ENCODE results near the gene MVB12A. TPM values are rescaled to one million over a fixed set of nuclear protein-coding genes. Genes with fewer than 3 reads are reported as not detected.

The MVB12A gene
- total RNA-seq (ENCODE audit: insufficient read depth, low replicate concordance) = 46.2 TPM

DNA sequence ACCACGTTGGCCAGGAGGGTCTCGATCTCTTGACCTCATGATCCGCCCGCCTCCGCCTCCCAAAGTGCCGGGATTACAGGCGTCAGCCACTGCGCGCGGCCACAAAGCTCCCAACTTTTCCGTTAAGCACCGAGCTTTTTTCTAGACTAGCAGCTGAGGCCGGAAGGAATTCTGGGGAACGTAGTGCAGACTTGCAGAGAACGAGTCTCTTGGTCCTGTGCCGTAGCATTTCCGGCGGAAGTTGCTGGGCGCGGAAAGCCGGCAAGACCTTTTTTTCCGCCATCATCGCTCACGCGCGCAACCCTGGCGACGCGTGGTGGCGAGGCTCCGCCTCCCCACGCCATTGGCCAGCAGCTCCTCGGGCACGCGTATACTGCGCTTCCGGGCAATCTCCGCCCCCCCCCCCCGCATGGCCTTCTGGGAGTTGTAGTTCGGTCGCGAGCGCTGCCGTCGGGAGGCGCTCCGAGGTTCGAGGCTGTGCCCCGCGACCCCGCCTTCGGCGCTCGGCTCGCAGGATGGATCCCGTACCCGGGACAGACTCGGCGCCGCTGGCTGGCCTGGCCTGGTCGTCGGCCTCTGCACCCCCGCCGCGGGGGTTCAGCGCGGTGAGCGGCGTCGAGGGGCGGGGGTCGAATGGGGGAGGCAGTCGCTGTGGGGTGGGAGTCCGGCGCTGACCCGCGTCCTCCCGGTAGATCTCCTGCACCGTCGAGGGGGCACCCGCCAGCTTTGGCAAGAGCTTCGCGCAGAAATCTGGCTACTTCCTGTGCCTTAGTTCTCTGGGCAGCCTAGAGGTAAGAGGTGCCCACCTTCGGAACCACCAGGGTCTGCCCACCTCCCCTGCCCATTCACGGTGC, at the start of gene MVB12A:
MVB12A (plus strand) TSS at position 427 of the 854 bp plus-strand sequence; CDS start at position 516, 89 bp downstream.
- DNase-seq (ENCODE audit: low spot score) = peak; percentile 100

GRCh38 chr19:17376935-17377600, 42.8 kb upstream of the MVB12A start, which contains the start of gene PLVAP:
PLVAP (minus strand) TSS chr19:17377342; CDS start chr19:17377288, 54 bp downstream.
- no peak for DNase-seq (ENCODE audit: low spot score)

- no peak for DNase-seq (ENCODE audit: low spot score)
These were observed 41.6 kb upstream of the MVB12A start for GRCh38 chr19:17378271-17378670.

GRCh38 chr19:17379221-17379631, 40.6 kb upstream of the MVB12A start:
- no peak for DNase-seq (ENCODE audit: low spot score)

- DNase-seq (ENCODE audit: low spot score) = no peak
These were observed 39.3 kb upstream of the MVB12A start for GRCh38 chr19:17380426-17381138.

DNA sequence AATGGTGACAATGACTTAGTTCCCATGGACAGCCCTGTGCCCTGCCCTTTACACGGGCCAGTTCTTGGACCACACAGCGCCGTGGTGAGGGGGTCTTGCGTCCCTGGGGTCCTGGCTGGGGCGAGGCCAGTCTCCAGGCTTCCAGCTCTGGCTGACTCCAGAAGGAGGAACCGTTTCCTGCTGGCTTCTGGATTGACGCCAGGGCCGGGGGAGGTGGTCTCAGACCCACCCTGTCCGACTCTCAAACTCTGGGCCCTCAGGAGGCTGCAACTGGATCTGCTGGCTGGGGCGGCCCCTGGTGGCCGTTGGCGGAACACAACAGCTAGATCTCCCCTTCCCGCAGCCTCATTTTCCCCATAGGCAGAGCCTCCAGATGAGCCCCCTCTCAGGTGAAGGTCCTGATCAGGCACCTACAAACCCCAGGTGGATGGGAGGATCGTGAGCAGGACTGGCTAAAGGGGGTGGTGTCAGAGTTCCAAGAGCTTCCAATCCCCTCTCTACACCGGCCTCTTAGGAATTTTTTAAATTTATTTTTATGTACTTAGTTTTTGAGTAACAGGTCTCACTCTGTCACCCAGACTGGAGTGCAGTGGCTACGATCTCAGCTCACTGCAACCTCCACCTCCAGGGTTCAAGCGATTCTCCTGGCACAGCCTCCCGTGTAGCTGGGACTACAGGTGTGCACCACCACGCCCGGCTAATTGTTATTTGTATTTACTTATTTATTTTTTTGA, 33.8 kb upstream of the MVB12A start:
- peak; percentile 50 for DNase-seq (ENCODE audit: low spot score)

GRCh38 chr19:17389288-17389687, 30.6 kb upstream of the MVB12A start:
- no peak for DNase-seq (ENCODE audit: low spot score)

DNA sequence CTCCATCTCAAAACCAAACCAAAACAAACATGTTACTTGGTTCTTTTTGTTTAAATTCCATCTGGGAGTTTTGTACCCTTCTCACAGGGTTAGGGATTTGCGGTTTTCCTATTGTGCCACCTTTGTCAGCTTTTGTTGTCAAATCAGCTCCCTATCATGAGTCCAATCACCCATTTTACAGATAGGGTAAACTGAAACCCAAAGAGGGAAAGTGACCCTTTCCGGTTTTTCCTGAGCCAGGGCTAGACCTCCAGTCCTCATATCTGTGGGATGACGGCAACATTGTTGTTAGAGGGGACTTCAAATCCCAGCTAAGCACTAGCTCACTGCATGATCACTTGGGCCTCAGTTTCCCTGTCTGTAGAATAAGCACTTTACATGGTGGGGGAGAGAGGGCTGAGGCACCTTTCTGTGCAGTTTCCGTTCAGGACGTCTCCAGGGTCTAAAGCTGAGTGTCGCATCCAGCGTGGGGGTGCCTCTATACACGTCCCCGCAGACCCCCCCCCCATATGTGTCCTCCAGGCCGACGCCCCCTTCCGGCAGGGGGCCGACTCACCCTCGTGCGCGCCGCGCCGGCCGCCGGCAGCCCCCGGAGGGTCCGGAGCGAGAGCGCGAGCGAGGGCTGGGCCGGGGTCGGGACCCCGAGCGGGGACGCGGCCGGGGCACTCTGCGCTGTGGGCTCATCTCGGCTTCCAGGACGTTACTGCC, 29.7 kb upstream of the MVB12A start:
- no peak for DNase-seq (ENCODE audit: low spot score)

DNA sequence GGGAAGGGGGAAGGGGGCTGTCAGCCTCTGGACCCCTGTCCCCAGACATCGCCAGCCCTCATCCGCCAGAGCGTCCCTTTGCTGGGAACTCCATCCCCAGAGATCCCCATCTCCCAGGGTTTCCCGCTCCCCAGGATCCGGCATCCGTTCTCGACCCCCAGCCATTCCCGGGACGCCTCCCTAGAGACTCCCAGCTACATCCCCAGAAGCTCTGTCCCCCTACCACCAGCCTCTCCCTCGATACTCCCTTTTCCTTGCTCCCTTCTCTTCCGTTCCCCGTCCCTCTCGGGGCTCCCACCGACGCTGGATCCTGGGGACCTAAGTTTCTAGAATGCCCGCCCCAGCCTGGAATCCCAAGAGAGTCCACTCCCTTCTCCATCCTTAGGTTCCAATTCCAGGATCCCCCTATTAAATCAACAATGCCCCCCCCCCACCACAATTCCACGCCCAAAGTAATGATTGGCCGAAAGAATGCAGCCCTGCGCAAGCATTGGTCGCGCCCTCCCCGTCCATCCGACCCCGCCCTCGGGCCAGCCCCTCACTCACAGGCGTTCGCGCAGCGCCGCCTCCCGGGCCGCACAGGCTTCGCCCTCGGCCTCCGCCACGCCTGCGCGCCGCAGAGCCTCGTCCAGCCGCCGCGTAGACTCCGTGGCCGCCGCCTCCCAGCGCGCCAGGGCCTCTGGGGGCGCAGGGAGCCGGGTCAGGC, 29.0 kb upstream of the MVB12A start:
- peak; percentile 96 for DNase-seq (ENCODE audit: low spot score)

- no peak for DNase-seq (ENCODE audit: low spot score)
These were observed 28.3 kb upstream of the MVB12A start for GRCh38 chr19:17391371-17392151.

GRCh38 chr19:17393002-17393401, 26.8 kb upstream of the MVB12A start:
- DNase-seq (ENCODE audit: low spot score) = no peak

GRCh38 chr19:17393914-17394313, 25.9 kb upstream of the MVB12A start, which contains the start of gene CCDC194:
CCDC194 (minus strand) TSS chr19:17394196; CDS start chr19:17394158, 38 bp downstream.
- DNase-seq (ENCODE audit: low spot score) = no peak

DNA sequence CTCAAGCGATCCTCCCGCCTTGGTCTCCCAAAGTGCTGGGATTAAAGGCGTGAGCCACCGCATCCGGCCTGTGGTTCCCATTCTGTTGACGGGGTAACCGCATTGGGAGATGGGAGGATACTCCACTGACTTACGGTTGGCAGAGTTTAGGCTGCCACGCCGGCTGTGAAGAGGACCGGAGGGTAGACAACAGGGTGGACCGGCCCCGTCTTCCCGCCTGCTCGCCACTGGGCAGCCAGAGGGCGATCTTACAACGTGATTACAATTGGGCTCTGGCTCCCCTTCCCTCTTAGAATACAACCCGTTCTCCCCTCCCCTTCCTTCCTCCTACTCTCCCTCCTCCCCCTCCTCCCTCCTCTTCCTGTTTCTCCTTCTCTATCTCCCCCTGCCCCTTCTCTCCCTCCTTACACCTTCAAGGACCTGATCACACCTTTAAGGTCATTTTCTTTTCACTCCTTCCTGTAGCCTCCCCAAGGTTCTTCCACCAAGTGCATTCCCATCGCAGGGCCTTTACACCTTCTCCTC, 24.9 kb upstream of the MVB12A start:
- peak; percentile 69 for DNase-seq (ENCODE audit: low spot score)

- no peak for DNase-seq (ENCODE audit: low spot score)
These were observed 20.8 kb upstream of the MVB12A start for GRCh38 chr19:17398902-17399527.

- DNase-seq (ENCODE audit: low spot score) = no peak
These were observed 18.2 kb upstream of the MVB12A start for GRCh38 chr19:17401628-17402027.

DNA sequence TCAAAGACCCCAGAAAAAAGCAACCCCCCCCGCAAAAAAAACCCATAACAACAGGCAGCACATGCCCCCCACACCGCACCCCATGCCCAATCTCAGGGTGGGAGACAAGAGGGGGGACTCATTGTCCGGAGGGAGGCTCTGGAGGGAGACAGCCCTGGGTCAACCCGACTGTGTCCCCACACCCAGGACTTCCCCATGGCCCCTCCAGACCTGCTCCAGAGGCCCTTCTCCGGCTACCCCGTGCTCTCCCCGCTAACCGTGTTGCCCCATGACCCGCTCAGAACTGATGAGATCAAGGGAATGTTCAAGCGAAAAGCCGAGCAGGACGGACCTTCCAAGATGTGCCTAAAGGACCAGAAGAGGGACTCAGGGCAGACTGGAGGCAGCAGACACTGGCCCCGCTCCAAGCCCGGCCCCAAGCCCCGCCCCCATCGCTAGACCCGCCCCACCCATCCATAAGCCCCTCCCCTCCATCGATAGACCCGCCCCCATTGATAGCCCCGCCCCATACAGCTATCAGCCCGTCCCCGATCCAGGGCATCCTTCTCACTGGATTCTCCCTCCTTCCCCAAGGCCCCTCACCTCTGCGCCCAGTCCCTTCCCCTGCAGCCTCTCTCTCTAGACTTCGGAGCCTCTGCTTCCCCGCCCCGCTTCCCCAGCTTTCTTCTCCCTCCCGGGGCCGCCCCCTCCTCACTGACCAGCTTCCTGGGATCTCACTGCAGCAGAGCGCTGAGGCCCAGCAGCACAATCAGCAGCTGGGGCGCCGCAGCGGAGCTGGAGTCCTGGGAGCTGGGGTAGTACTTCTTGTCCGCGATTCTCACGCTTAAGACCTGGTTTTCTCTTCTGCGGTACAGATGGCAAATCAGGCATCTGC, 16.6 kb upstream of the MVB12A start:
- no peak for DNase-seq (ENCODE audit: low spot score)

DNA sequence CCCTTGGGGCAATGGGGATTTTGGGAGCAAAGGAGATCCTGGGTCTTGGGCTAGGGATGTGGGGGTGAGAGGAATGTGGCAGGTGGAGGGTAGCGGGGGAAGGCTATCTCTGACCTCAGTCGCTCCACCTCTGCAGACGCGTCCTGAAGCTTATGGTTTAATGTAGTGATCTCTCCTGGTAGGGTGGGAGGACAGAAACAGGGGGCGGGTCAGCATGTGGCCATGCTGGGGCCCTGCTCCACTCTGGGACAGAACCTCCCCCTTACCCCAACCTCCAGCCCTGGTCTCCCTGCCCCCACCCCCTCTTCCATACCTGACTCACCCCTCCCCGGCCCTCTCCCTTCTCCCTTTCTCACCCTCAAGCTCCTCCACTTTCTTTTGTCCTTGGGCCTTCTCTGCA, 15.8 kb upstream of the MVB12A start:
- DNase-seq (ENCODE audit: low spot score) = no peak
